Heart left ventricle (tissue), 13 donors: ENCODE results near the gene POLR1G.

ENCODE experiments used
- CTCF ChIP-seq, 12 donors: fragments of 200-600 bp; sonication (generic) in 4 of 12; IDR thresholded peaks; one replicate each; pipeline versions ENCODE4 v1.5.0 to v1.8.0; 2018 to 2022; ENCODE audit warnings: antibody characterized with exemption in 12 of 12, mild to moderate bottlenecking in 5 of 12
- POLR2A ChIP-seq, 2 donors: fragments of 450-650 bp; IDR thresholded peaks; one replicate each; pipeline ENCODE4 v1.6.1; 2017; ENCODE audit warnings: antibody characterized with exemption in 2 of 2, mild to moderate bottlenecking in 2 of 2, moderate library complexity in 2 of 2
- donor health status: ischemic (EF 13 %, LVEDD 7.1; RV severe dilation, severe dysfunction).
- donor health status: DM: no; HTN: yes; CAD: no.
- donor health status: DM: no; HTN: no; CAD: no.
- donor health status: ischemic (EF 25% LVEDD 6.9; RV normal size, moderate dysfunction).
- donor health status: ischemic (EF 25% LVEDD 5.7; RV mildly dilated, moderate dysfunction).
- donor health status: ischemic (EF 35%, LVEDD 5.7; RV mildly dilated, moderate dysfunction).
- donor health status: nonischemic (EF 11% LVEDD 7.7; RV severe dilation, severe dysfunction).
- donor health status: DM: yes; HTN: yes; CAD: no.
- donor health status: PGD.
- donor health status: ischemic (EF 29% LVEDD 5.4; RV normal size, mild dysfunction).
- donor health status: nonischemic (EF 23%, LVEDD 6.1; RV moderate dilation, normal function).

- TF ChIP-seq CTCF (IDR thresholded peaks at IDR 0.05) (no peak), POLR2A (IDR thresholded peaks at IDR 0.05) (no peak)
Observed at GRCh38 chr19:45413497-45413896, 7.1 kb downstream of the POLR1G start.
